HG03103 (cell line): ENCODE results near the gene BTBD1.
A peak's percentile ranks its signal among the peaks of the same experiment; 100 is the strongest.
"Not testable (repeated sequence)": the region's sequence is repeated elsewhere in the genome, so short reads cannot be mapped to it uniquely, and the experiment has no call there.

ENCODE experiments used
- ATAC-seq: cut with Tn5 transposase; IDR thresholded peaks from one replicate; pipeline ENCODE4 v1.9.1; 2021; ENCODE audit warnings: low read depth; ENCODE audit not compliant: unreplicated experiment

The BTBD1 gene

DNA sequence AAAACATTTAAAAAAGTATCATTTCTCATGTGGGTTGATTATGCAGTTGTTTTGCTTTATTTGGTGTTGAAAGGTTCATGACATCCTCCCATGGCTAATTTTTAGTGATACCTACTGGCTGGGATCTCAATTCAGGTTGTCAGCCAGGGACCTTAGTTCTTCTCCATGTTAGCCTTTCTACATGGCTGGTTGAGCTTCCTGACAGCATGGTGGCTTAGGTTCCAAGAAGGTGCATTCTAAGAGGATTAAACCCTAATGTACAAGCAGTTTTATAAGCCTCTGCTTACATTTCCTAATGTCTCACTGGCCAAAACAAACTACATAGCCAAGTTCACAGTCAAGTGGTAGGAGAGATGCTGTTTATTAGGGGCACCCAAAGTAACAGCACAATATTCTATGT, 31.0 kb upstream of the BTBD1 start:
- no peak for ATAC-seq

DNA sequence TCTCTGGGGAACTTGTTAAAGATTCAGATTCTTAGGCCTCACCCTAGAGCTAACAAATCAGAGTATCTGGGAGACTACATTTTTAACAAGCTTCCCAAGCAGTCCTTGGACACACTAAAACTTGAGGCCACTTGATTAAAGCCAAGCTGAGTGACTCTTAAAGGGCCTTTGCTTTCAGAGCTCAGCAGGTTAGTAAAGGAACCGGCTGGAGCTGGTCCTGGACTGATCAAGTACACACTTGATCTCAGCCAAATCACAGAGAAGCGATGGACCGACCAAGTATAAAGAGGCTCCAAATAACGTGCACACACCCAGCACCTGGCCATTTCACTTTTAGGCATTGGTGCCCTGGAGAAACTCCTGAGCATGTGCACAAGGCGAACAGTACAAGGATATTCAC, 27.5 kb upstream of the BTBD1 start:
- ATAC-seq = no peak

- ATAC-seq = peak; percentile 86
These were observed 25.4 kb upstream of the BTBD1 start for GRCh38 chr15:83092309-83092976.

- ATAC-seq = peak; percentile 20
These were observed 24.9 kb upstream of the BTBD1 start for GRCh38 chr15:83091965-83092308.

DNA sequence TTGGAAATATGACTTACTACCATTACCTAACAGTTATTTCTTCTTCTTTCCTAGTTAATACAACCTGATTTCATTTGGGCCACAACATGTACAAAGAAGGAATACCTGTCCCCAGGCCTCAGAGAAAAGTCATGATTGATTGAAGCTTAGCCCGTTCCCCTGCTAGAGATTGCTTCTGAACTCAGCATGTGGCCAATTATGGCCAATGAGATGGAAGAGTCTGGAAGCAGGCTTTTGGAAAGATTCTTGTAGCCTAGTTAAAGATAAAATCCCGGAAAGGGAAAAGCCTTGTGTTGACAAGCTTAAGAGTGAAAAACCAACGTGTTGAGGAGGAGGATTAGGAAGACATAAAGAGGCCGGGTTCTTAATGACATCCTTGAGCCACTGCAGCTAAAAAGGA, 23.4 kb upstream of the BTBD1 start:
- ATAC-seq = no peak

DNA sequence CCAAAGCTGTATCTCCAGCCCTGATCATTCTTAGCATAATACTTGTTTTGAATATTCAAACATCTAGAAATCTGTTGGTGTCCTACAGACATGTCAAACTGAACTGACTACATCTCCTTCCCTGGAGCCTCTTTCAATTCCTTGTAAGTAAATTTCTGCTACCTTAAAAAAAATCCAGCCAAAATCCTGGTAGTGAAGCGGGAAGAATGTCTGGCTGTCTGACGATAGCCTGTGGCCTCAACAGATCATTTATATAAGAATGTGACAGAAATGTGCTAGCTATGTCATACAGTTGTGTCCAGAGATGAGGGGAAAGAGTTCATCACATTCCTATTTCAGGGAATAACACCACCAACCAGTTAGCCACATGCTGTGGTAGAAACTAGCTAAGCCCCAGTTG, 21.8 kb upstream of the BTBD1 start:
- ATAC-seq = no peak

DNA sequence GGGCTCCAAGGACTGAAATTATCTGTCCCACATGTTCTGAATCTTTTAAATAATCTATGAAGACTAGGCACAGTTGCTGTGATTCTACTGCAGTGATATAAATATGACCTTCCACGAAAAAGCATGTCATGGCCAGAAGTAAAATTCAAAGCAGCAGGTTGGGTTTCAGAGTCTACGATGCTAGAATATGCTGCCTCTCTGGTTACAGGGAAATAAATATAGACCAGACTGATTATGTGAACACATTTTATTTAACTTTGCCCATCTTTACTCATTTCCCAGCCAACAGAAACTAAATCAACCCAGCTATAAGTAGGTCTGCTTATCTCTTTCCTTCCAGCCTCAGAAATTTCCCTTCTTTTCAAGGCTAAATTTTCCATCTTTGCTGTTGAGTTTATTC, 20.5 kb upstream of the BTBD1 start:
- ATAC-seq = no peak

DNA sequence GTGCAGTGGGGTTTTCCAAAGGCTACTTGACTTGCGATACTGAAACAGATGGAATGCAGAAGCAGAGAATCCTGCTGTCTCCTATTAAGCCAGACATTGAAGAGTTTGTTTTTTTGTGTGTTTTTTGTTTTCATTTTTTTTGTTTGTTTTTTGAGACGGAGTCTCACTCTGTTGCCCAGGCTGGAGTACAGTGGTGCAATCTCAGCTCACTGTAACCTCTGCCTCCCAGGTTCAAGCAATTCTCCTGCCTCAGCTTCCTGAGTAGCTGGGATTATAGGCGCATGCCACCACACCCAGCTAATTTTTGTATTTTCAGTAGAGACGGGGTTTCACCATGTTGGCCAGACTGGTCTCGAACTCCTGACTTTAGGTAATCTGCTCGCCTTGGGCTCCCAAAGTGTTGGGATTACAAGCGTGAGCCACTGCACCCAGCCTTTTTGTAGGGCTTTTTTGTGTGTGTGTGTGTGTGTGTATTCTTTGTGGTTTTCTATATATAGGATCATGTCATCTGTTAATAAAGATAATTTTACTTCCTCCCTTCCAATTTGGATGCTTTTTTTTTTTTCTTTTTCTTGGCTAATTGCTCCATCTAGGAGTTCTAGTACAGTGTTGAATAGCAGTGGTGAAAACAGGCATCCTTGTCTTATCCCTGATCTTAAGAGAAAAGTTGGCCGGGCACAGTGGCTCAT, 19.0 kb upstream of the BTBD1 start:
- not testable (repeated sequence) for ATAC-seq

DNA sequence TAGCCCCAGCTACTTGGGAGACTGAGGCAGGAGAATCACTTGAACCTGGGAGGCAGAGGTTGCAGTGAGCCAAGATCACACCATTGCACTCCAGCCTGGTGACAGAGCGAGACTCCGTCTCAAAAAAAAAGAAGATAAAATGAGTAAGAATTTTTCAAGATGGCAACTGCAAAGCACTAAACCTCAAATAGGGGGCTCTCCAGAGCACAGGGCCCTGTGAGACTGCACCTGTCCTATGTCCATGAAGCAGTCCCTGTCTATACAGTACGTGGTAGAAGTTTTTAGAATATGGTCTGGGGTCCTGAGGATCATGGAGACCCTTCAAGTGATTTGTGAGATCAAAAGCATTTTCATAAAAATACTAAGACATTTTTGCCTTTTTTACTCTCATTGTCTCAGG, 18.4 kb upstream of the BTBD1 start:
- not testable (repeated sequence) for ATAC-seq

- no peak for ATAC-seq
These were observed 15.8 kb upstream of the BTBD1 start for GRCh38 chr15:83082730-83083386.

- no peak for ATAC-seq
These were observed 14.4 kb upstream of the BTBD1 start for GRCh38 chr15:83081256-83082014.

DNA sequence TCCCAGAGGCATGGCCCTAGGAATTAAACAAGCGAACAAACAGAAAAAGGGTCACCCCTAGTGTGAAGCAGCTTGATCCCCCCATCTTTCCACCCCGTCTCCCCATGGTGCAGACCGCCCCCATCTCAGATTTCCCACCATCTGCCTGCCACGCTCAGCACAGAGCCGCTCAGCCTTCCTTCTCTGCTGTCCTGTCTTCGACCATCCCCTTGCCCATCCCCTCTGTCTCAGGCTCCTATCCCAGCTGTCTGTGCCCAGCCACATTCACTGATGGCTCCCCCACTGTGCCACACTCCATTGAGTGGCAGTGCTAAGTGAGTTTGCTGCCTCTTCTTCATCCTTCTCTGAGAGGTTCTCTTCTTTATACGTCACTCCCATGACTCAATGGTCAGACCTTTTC, 11.7 kb upstream of the BTBD1 start:
- no peak for ATAC-seq

DNA sequence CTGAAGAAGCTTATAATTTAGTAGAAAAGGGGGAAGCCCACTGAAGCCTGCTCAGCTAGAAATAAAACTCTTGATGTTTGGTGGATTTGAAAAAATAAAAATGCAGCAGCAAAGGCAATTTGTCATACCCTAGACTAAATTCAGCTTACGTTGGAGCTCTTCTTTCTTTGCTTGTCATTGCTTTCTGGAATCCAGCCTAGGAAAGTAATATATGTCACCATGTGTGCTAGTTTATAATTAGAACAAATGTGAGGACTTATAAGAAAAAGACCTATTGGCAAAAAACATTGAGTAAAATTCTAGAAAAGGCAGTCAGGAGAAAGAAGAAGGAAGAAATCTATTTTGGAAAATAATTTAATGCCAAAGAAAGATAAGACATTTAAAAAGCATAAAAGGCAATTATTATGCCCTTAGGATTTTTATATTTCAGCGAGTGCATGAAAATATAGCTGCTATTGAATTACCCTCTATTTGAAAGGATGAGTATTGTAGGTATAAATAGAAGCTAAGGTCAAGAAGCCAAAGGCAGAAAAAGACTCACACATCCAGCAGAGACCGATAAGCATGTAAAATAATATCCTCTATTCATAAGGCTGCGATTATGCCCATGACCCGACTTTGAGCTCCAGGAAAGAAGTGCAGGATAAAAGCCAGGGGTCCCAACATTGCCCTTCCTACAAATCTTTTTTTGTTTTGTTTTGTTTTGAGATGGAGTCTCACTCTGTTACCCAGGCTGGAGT, 10.6 kb upstream of the BTBD1 start:
- ATAC-seq = no peak

DNA sequence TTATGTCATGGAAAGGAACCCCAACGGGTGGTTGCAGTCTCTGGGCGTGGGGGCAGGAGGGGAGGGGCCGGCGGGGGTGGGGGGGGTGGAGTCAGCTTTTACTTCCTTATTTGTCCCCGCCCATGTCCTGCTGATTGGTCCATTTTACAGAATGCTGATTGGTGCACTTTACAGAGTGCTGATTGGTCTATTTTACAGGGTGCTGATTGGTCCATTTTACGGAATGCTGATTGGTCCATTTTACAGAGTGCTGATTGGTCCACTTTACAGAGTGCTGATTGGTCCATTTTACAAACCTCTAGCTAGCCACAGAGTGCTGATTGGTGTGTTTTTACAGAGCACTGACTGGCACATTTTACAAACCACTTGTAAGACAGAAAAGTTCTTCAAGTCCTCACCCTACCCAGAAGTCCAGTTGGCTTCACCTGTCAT, 2.2 kb upstream of the BTBD1 start:
- not testable (repeated sequence) for ATAC-seq

DNA sequence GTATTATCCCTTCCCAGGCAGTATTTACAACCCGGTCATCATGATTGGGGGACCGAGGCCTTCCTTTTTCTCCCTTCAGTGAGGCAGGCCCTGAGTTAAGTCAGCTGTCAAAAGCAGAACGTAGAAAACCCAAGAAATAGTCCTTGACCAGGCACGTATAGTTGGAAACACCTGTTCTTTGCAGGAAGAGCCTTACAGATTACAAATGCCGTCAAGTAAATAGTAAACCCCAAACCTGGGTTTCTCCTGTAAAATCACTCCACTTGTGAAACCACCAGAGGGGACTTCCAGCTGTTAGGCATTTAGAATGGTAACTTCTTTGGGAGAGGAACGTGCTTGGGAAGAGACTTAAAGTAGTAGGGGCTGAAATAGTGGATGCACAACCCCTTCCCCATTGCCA, 1.0 kb upstream of the BTBD1 start:
- no peak for ATAC-seq

GRCh38 chr15:83067638-83067962, 548 bp upstream of the BTBD1 start:
- no peak for ATAC-seq

- ATAC-seq = no peak
These were observed 868 bp downstream of the BTBD1 start for GRCh38 chr15:83066034-83066733.

DNA sequence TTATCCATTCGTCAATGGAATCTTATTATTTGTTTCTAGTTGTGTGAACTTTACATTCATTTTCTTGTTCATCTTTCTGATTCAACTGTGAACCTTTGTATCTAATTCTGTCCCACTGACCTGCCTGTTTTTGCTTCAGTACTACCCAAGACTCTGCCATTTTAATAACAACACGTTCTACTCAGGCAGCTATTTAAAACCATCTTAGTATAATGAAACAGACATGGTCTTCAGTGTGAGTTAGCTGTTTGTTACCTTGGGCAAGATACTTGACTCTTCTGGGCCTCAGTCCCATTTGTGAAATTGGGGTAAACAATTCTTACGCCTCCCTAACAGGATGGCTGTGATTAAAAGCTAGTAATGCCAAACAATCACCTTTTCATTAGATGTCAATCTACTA, 1.6 kb downstream of the BTBD1 start:
- no peak for ATAC-seq

GRCh38 chr15:83064859-83065258, 2.2 kb downstream of the BTBD1 start:
- no peak for ATAC-seq

GRCh38 chr15:83063551-83063950, 3.5 kb downstream of the BTBD1 start:
- ATAC-seq = no peak
